HepG2 (cell line): ENCODE results near the gene ARHGEF7. TPM values are rescaled to one million over a fixed set of nuclear protein-coding genes. Genes with fewer than 3 reads are reported as not detected.
A peak's percentile ranks its signal among the peaks of the same experiment; 100 is the strongest.

ENCODE experiments used
- ATAC-seq: fragments of 200-7000 bp; cut with Tn5 transposase; 3 replicates; pipeline ENCODE4 v1.9.1; 2020; ENCODE audit warnings: mild to moderate bottlenecking, moderate library complexity
- BruUV-seq: library from RNA; stranded (reverse); fragments of 400-500 nt; replicated peaks from 2 replicates; lab custom pipeline; 2021; lab: Mats Ljungman, UMichigan
- CTCF ChIA-PET: fragments of 300-600 bp; formaldehyde crosslinking; extraction: SDS; loops from one replicate; lab custom pipeline; 2021; ENCODE audit warnings: low total read pairs, inconsistent platforms, low intra/inter-chr PET ratio; lab: Yijun Ruan, JAX
- POLR2A ChIA-PET: fragments of 350-600 bp; sonication (Branson Sonifier 250); formaldehyde crosslinking; loops from one replicate; lab custom pipeline; 2020; ENCODE audit warnings: antibody characterized with exemption, inconsistent platforms; lab: Yijun Ruan, JAX
- DNase-seq: peaks from one replicate; pipeline ENCODE4 v3.0.0-alpha.2; 2015; ENCODE audit warnings: low spot score
- FAIRE-seq: peaks from 3 replicates; lab custom pipeline; 2011; peaks lifted over from hg19 to GRCh38; lab: Jason Lieb, UNC
- H2AFZ ChIP-seq: one replicate; pipeline ENCODE4 v1.6.1; 2011; ENCODE audit warnings: low read length, inconsistent platforms
- H3K27ac ChIP-seq: fragments of 300-600 bp; 3 replicates; pipeline ENCODE4 v1.8.0; 2011; ENCODE audit warnings: mixed run types, mild to moderate bottlenecking, mixed read lengths, low read length, inconsistent platforms; ENCODE audit not compliant: insufficient read depth; ENCODE audit errors: extremely low read length
- H3K27me3 ChIP-seq, 2 experiments: fragments of 200-600 bp in 1 of 2; 2 replicates in 1 of 2; 3 replicates in 1 of 2; pipeline versions ENCODE4 v1.6.0 to v1.8.0; 2011; ENCODE audit warnings: low read length in 2 of 2, mild to moderate bottlenecking in 2 of 2, moderate library complexity in 2 of 2, inconsistent platforms in 1 of 2; ENCODE audit not compliant: insufficient read depth in 2 of 2, control insufficient read depth in 1 of 2
- H3K36me3 ChIP-seq, 2 experiments: fragments of 200-600 bp in 1 of 2; replicated peaks in 1 of 2; 2 replicates in 1 of 2; 3 replicates in 1 of 2; pipeline versions ENCODE4 v1.5.1 to v1.8.0; 2011; ENCODE audit warnings: low read length in 2 of 2, inconsistent platforms in 1 of 2; ENCODE audit not compliant: insufficient read depth in 2 of 2, control insufficient read depth in 1 of 2
- H3K4me1 ChIP-seq: 2 replicates; pipeline ENCODE4 v1.5.1; 2012; ENCODE audit warnings: low read length, inconsistent platforms; ENCODE audit not compliant: insufficient read depth
- H3K4me2 ChIP-seq: 2 replicates; pipeline ENCODE4 v1.6.0; 2011; ENCODE audit warnings: low read depth, low read length, inconsistent platforms
- H3K4me3 ChIP-seq, 3 experiments: fragments of 200-600 bp in 1 of 3; sonication (generic), shearing (Covaris generic) in 1 of 3; replicated peaks in 1 of 3; 2 replicates each; pipeline ENCODE4 v1.5.1; 2011 to 2016; ENCODE audit warnings: low read length in 3 of 3, inconsistent platforms in 2 of 3, low read depth in 2 of 3, mild to moderate bottlenecking in 2 of 3, control low read depth in 1 of 3, mixed read lengths in 1 of 3; ENCODE audit not compliant: insufficient read depth in 1 of 3
- H3K79me2 ChIP-seq: one replicate; pipeline ENCODE4 v1.6.1; 2011; ENCODE audit warnings: low read length, inconsistent platforms; ENCODE audit not compliant: insufficient read depth
- H3K9ac ChIP-seq: 2 replicates; pipeline ENCODE4 v1.6.0; 2011; ENCODE audit warnings: mild to moderate bottlenecking, low read depth, low read length, inconsistent platforms; ENCODE audit not compliant: insufficient read depth
- H3K9me3 ChIP-seq: 2 replicates; pipeline ENCODE4 v1.5.1; 2012; ENCODE audit warnings: mild to moderate bottlenecking, low read length
- H4K20me1 ChIP-seq: 2 replicates; pipeline ENCODE4 v1.6.0; 2011; ENCODE audit warnings: inconsistent platforms, mild to moderate bottlenecking, low read length, moderate library complexity; ENCODE audit not compliant: insufficient read depth
- NFE2L1 ChIP-seq: sonication (generic); formaldehyde crosslinking; IDR thresholded peaks from 2 replicates; pipeline ENCODE4 v1.4.0; 2020; ENCODE audit warnings: missing genetic modification reagents, mild to moderate bottlenecking, borderline replicate concordance
- POGZ ChIP-seq: sonication (generic); formaldehyde crosslinking; IDR thresholded peaks from 2 replicates; pipeline ENCODE4 v1.4.0; 2020; ENCODE audit warnings: mild to moderate bottlenecking, missing genetic modification reagents
- RCOR2 ChIP-seq: IDR thresholded peaks from 2 replicates; pipeline ENCODE4 v1.6.1; 2016; ENCODE audit warnings: missing biosample characterization, missing genetic modification reagents
- RNF2 ChIP-seq: fragments of 450-650 bp; conservative IDR thresholded peaks from 2 replicates; pipeline ENCODE4 v1.6.1; 2016; ENCODE audit warnings: low read depth
- SP2 ChIP-seq: sonication (generic); formaldehyde crosslinking; IDR thresholded peaks from 2 replicates; pipeline ENCODE4 v1.5.1; 2020; ENCODE audit warnings: mild to moderate bottlenecking, missing genetic modification reagents
- SRSF1 ChIP-seq: fragments of 200-400 bp; formaldehyde crosslinking; optimal IDR thresholded peaks from 2 replicates; pipeline ENCODE3; 2017; ENCODE audit warnings: mild to moderate bottlenecking, low read depth, low read length, moderate library complexity
- TEAD3 ChIP-seq: optimal IDR thresholded peaks from 2 replicates; pipeline ENCODE3; 2016; ENCODE audit warnings: borderline replicate concordance
- TOPORS ChIP-seq: sonication (generic); formaldehyde crosslinking; IDR thresholded peaks from 2 replicates; pipeline ENCODE4 v1.8.0; 2023; ENCODE audit warnings: mild to moderate bottlenecking, missing genetic modification reagents
- ZFX ChIP-seq: sonication (generic); formaldehyde crosslinking; IDR thresholded peaks from 2 replicates; pipeline ENCODE4 v1.4.0; 2020; ENCODE audit warnings: mild to moderate bottlenecking, low read depth, missing genetic modification reagents, moderate library complexity
- ZNF354B ChIP-seq: sonication (generic); formaldehyde crosslinking; IDR thresholded peaks from 2 replicates; pipeline ENCODE4 v1.8.0; 2022; ENCODE audit warnings: mild to moderate bottlenecking, missing genetic modification reagents
- ZNF773 ChIP-seq: sonication (generic); formaldehyde crosslinking; IDR thresholded peaks from 2 replicates; pipeline ENCODE4 v1.4.0; 2020; ENCODE audit warnings: missing genetic modification reagents, borderline replicate concordance
- WGBS: methylation state at CpG from one replicate; pipeline ENCODE4 v1.1.6; 2017; ENCODE audit warnings: low lambda C conversion rate; 5-methylcytosine and 5-hydroxymethylcytosine counted together
- in situ Hi-C: cut with HindIII; loops from 2 replicates; pipeline ENCODE4 v1.10.0; 2017; ENCODE audit warnings: low pct_unique_long_range_greater_than_20kb; ENCODE audit not compliant: extremely low pct_ligation_motif_present
- intact Hi-C: fragments of 100-400 bp; cut with micrococcal nuclease; formaldehyde crosslinking; loops from one replicate; pipeline ENCODE4 v1.10.0; 2022; ENCODE audit not compliant: unreplicated experiment
- polyA plus RNA-seq, 8 experiments: library from polyadenylated mRNA; depleted of rRNA in 3 of 8; stranded (reverse) in 7 of 8; unstranded in 1 of 8; fragments of >200 nt; fragmentation: Illumina TruSeq in 4 of 8; extraction: Trizol in 4 of 8; gene quantifications; 2 replicates each; pipeline versions ENCODE4 v1.2.1 to v1.2.3, GENCODE V29; 2011 to 2016; ENCODE audit warnings: low read depth in 4 of 8, missing spikeins in 1 of 8, mixed read lengths in 1 of 8; ENCODE audit not compliant: insufficient read depth in 1 of 8
- total RNA-seq, 5 experiments: library from RNA; depleted of rRNA; stranded (reverse); fragments of >200 nt; fragmentation: Illumina TruSeq; extraction: Trizol; gene quantifications; 2 replicates each; pipeline ENCODE4 v1.2.3, GENCODE V29; 2016; ENCODE audit warnings: low read depth in 1 of 5
- TF ChIP-seq, protein P1 (sequence below): sonication (generic); formaldehyde crosslinking; IDR thresholded peaks from 2 replicates; pipeline ENCODE4 v1.5.1; 2020; ENCODE audit warnings: mild to moderate bottlenecking, missing genetic modification reagents, moderate library complexity
- TF ChIP-seq, protein P2 (sequence below): sonication (generic); formaldehyde crosslinking; IDR thresholded peaks from 2 replicates; pipeline ENCODE4 v1.9.0; 2022; ENCODE audit warnings: missing genetic modification reagents, mild to moderate bottlenecking, borderline replicate concordance
- TF ChIP-seq, protein P3 (sequence below): sonication (generic); formaldehyde crosslinking; IDR thresholded peaks from 2 replicates; pipeline ENCODE4 v1.4.0; 2020; ENCODE audit warnings: missing genetic modification reagents; ENCODE audit errors: not compliant biosample characterization

Gene ARHGEF7
- total and polyA plus RNA-seq, 2 of the 13 experiments (the other 11 are each of a cell fraction or from before 2014, with no cell fraction given) = 15.7 to 22.3 TPM

DNA sequence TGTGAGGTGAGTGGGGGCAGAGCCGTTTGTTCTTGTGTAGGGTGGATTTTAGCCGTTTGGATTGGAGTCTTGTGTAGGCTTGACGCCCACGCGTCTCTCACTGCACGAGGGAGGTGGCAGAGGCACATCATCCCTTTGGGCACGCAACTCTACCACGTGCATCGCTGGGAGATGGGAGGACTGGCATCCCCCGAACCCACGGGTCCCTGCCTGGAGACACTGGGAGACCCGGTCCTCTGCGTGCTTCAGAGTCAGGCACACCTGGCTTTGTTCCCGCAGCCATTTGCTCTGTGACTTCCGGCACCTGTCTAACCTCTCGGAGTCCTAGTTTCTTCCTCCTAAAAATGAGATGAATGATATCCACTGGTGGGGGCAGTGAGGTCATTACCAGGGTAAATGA is 6.4 kb downstream of the ARHGEF7 start (continued):
- no peak for TF ChIP-seq ZNF354B
- TF ChIP-seq, protein P1, sequence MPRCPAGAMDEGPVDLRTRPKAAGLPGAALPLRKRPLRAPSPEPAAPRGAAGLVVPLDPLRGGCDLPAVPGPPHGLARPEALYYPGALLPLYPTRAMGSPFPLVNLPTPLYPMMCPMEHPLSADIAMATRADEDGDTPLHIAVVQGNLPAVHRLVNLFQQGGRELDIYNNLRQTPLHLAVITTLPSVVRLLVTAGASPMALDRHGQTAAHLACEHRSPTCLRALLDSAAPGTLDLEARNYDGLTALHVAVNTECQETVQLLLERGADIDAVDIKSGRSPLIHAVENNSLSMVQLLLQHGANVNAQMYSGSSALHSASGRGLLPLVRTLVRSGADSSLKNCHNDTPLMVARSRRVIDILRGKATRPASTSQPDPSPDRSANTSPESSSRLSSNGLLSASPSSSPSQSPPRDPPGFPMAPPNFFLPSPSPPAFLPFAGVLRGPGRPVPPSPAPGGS = no peak
- TF ChIP-seq, protein P2, sequence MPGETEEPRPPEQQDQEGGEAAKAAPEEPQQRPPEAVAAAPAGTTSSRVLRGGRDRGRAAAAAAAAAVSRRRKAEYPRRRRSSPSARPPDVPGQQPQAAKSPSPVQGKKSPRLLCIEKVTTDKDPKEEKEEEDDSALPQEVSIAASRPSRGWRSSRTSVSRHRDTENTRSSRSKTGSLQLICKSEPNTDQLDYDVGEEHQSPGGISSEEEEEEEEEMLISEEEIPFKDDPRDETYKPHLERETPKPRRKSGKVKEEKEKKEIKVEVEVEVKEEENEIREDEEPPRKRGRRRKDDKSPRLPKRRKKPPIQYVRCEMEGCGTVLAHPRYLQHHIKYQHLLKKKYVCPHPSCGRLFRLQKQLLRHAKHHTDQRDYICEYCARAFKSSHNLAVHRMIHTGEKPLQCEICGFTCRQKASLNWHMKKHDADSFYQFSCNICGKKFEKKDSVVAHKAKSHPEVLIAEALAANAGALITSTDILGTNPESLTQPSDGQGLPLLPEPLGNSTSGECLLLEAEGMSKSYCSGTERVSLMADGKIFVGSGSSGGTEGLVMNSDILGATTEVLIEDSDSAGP (CRISPR knock-in tag) = no peak
- TF ChIP-seq POGZ = no peak
- TF ChIP-seq TEAD3 (CRISPR knock-in tag) = no peak
- no peak for TF ChIP-seq SP2 (CRISPR knock-in tag)
- TF ChIP-seq SRSF1 = no peak
- TF ChIP-seq NFE2L1 (CRISPR knock-in tag) = no peak
- TF ChIP-seq RNF2 = no peak
- TF ChIP-seq RCOR2 (CRISPR knock-in tag) = no peak

DNA sequence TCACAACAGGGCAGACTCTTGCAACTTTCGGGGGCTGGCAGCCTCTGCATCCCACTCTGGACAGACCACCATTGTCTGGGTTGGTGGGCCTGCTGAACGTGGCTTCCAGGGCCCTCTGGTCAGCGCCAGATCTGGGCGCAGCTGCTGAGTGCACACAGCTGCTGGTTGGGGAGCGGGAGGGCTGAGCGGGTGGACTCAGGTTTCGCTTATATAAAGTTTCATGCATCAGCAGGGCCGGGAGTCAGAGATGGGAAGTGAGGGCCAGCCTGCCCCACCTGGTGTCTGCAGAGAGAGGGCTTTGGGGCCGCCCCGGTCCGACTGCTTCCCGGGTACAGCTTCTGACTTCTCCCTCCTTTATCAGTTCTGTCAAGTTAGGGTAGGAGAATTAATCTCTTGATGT is 6.9 kb downstream of the ARHGEF7 start:
- Histone ChIP-seq H3K9ac (no peak overlapping the region), H3K4me3 (no peak overlapping the region), H3K27ac (no peak overlapping the region), H4K20me1 (no peaks in the 10 kb centered on the region), H2AFZ (no peak overlapping the region), H3K79me2 (no peaks in the 10 kb centered on the region), H3K36me3 (no peaks in the 10 kb centered on the region), H3K4me2 (no peak overlapping the region), H3K9me3 (no peaks in the 10 kb centered on the region), H3K27me3 (peaks cover 7 to 55% of the 10 kb centered on the region in 2 experiments), H3K4me1 (no peaks in the 10 kb centered on the region)
- in situ Hi-C loops = no loop called here
- intact Hi-C loops = no loop called here
- no peak for FAIRE-seq
- 40% methylated on average over 6 of the region's 12 CpGs for WGBS
- ATAC-seq = peak; percentile 38; the same call in 2 of the 3 replicates
- ChIA-PET CTCF (no interaction called here), POLR2A (no interaction called here)
- no TSS peak for BruUV-seq
- DNase-seq = no peak
- TF ChIP-seq ZFX (CRISPR knock-in tag) (no peak), TOPORS (CRISPR knock-in tag) (no peak), ZNF773 (CRISPR knock-in tag) (no peak)
- TF ChIP-seq, protein P3, sequence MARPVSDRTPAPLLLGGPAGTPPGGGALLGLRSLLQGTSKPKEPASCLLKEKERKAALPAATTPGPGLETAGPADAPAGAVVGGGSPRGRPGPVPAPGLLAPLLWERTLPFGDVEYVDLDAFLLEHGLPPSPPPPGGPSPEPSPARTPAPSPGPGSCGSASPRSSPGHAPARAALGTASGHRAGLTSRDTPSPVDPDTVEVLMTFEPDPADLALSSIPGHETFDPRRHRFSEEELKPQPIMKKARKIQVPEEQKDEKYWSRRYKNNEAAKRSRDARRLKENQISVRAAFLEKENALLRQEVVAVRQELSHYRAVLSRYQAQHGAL (CRISPR knock-in tag) = no peak
